WTC11 (cell line): ENCODE measurements around the gene DSTYK. TPM values are rescaled to one million over a fixed set of nuclear protein-coding genes. Genes with fewer than 3 reads are reported as not detected.

ENCODE experiments used
- ATAC-seq: fragments of 200-7000 bp; cut with Tn5 transposase; 2 replicates; pipeline ENCODE4 v1.10.0; 2021; ENCODE audit warnings: mild to moderate bottlenecking, moderate library complexity
- CTCF ChIA-PET: fragments of 300-600 bp; sonication (Branson Sonifier 250); formaldehyde crosslinking; loops from one replicate; lab custom pipeline; 2021; ENCODE audit warnings: antibody characterized with exemption; lab: Charles Lee
- POLR2A ChIA-PET: fragments of 350-600 bp; sonication (Branson Sonifier 250); formaldehyde crosslinking; loops from one replicate; lab custom pipeline; 2021; ENCODE audit warnings: antibody characterized with exemption; lab: Charles Lee
- DNase-seq: peaks from one replicate; pipeline ENCODE4 v3.0.0; 2021; ENCODE audit warnings: low spot score
- H3K27ac Mint-ChIP-seq: 2 replicates; pipeline ENCODE4 v1.8.0; 2021; ENCODE audit warnings: mixed read lengths
- H3K27me3 Mint-ChIP-seq: 2 replicates; pipeline ENCODE4 v1.8.0; 2021; ENCODE audit warnings: low read depth, mild to moderate bottlenecking, moderate library complexity, mixed read lengths
- H3K36me3 Mint-ChIP-seq: 2 replicates; pipeline ENCODE4 v1.8.0; 2021; ENCODE audit warnings: mixed read lengths
- H3K4me1 Mint-ChIP-seq: 2 replicates; pipeline ENCODE4 v1.8.0; 2022; ENCODE audit warnings: mixed read lengths
- H3K4me3 Mint-ChIP-seq: 2 replicates; pipeline ENCODE4 v1.8.0; 2021; ENCODE audit warnings: mild to moderate bottlenecking, moderate library complexity, mixed read lengths
- H3K9me3 Mint-ChIP-seq: 2 replicates; pipeline ENCODE4 v1.8.0; 2021; ENCODE audit warnings: mixed read lengths
- AR ChIP-seq: fragments of 250-450 bp; sonication (Bioruptor Pico); IDR thresholded peaks from 2 replicates; pipeline ENCODE4 v1.9.0; 2021; ENCODE audit warnings: mild to moderate bottlenecking
- ATF3 ChIP-seq: sonication (generic); formaldehyde crosslinking; conservative IDR thresholded peaks from 2 replicates; pipeline ENCODE4 v1.8.1; 2022; ENCODE audit warnings: mild to moderate bottlenecking, missing genetic modification reagents
- CDX4 ChIP-seq: fragments of 250-450 bp; sonication (Bioruptor Pico); IDR thresholded peaks from 2 replicates; pipeline ENCODE4 v1.9.0; 2021; ENCODE audit warnings: moderate library complexity, mild to moderate bottlenecking, inconsistent platforms, borderline replicate concordance
- E2F4 ChIP-seq: sonication (generic); formaldehyde crosslinking; IDR thresholded peaks from 2 replicates; pipeline ENCODE4 v1.8.1; 2022; ENCODE audit warnings: low read depth, mild to moderate bottlenecking, moderate library complexity, missing genetic modification reagents, borderline replicate concordance
- ELF4 ChIP-seq: sonication (generic); formaldehyde crosslinking; IDR thresholded peaks from 2 replicates; pipeline ENCODE4 v1.8.1; 2022; ENCODE audit warnings: low read depth, mild to moderate bottlenecking, moderate library complexity, missing genetic modification reagents
- EMX1 ChIP-seq: fragments of 250-450 bp; sonication (Bioruptor Pico); IDR thresholded peaks from 2 replicates; pipeline ENCODE4 v1.8.0; 2021; ENCODE audit warnings: mild to moderate bottlenecking
- ESRRA ChIP-seq: sonication (generic); formaldehyde crosslinking; IDR thresholded peaks from 2 replicates; pipeline ENCODE4 v1.8.1; 2022; ENCODE audit warnings: mild to moderate bottlenecking, missing genetic modification reagents, borderline replicate concordance
- FOXK1 ChIP-seq: sonication (generic); formaldehyde crosslinking; IDR thresholded peaks from 2 replicates; pipeline ENCODE4 v1.8.0; 2022; ENCODE audit warnings: mild to moderate bottlenecking, moderate library complexity, missing genetic modification reagents
- GABPB1 ChIP-seq: sonication (generic); formaldehyde crosslinking; IDR thresholded peaks from 2 replicates; pipeline ENCODE4 v1.8.1; 2023; ENCODE audit warnings: mild to moderate bottlenecking, missing genetic modification reagents
- GTF2I ChIP-seq: fragments of 250-450 bp; sonication (Bioruptor Pico); conservative IDR thresholded peaks from 2 replicates; pipeline ENCODE4 v1.4.0; 2021; ENCODE audit warnings: mild to moderate bottlenecking
- NFE2L1 ChIP-seq: sonication (generic); formaldehyde crosslinking; IDR thresholded peaks from 2 replicates; pipeline ENCODE4 v1.8.1; 2023; ENCODE audit warnings: missing genetic modification reagents
- PREB ChIP-seq: sonication (generic); formaldehyde crosslinking; IDR thresholded peaks from 2 replicates; pipeline ENCODE4 v1.8.1; 2022; ENCODE audit warnings: mild to moderate bottlenecking, missing genetic modification reagents, moderate library complexity, borderline replicate concordance
- SMAD3 ChIP-seq: sonication (generic); formaldehyde crosslinking; IDR thresholded peaks from 2 replicates; pipeline ENCODE4 v1.8.0; 2022; ENCODE audit warnings: missing genetic modification reagents, mild to moderate bottlenecking, borderline replicate concordance
- SMAD4 ChIP-seq: sonication (generic); formaldehyde crosslinking; IDR thresholded peaks from 2 replicates; pipeline ENCODE4 v1.8.0; 2022; ENCODE audit warnings: mild to moderate bottlenecking, missing genetic modification reagents
- STAT6 ChIP-seq: sonication (generic); formaldehyde crosslinking; conservative IDR thresholded peaks from 2 replicates; pipeline ENCODE4 v1.8.1; 2023; ENCODE audit warnings: mild to moderate bottlenecking, low read depth, missing genetic modification reagents, moderate library complexity
- USF2 ChIP-seq: sonication (generic); formaldehyde crosslinking; IDR thresholded peaks from 2 replicates; pipeline ENCODE4 v1.8.1; 2023; ENCODE audit warnings: mild to moderate bottlenecking, missing genetic modification reagents, moderate library complexity
- ZBTB21 ChIP-seq: sonication (generic); formaldehyde crosslinking; IDR thresholded peaks from 2 replicates; pipeline ENCODE4 v1.8.1; 2023; ENCODE audit warnings: mild to moderate bottlenecking, missing genetic modification reagents, borderline replicate concordance
- ZNF138 ChIP-seq: sonication (generic); formaldehyde crosslinking; conservative IDR thresholded peaks from 2 replicates; pipeline ENCODE4 v1.8.1; 2022; ENCODE audit warnings: mild to moderate bottlenecking, moderate library complexity, missing genetic modification reagents
- ZNF219 ChIP-seq: sonication (generic); formaldehyde crosslinking; IDR thresholded peaks from 2 replicates; pipeline ENCODE4 v1.8.0; 2023; ENCODE audit warnings: missing genetic modification reagents, mild to moderate bottlenecking, borderline replicate concordance
- ZNF232 ChIP-seq: sonication (generic); formaldehyde crosslinking; IDR thresholded peaks from 2 replicates; pipeline ENCODE4 v1.8.0; 2022; ENCODE audit warnings: mild to moderate bottlenecking, missing genetic modification reagents
- ZNF281 ChIP-seq: sonication (generic); formaldehyde crosslinking; IDR thresholded peaks from 2 replicates; pipeline ENCODE4 v1.8.0; 2023; ENCODE audit warnings: mild to moderate bottlenecking, missing genetic modification reagents
- ZNF423 ChIP-seq: fragments of 250-450 bp; sonication (Bioruptor Pico); IDR thresholded peaks from 2 replicates; pipeline ENCODE4 v2.1.2; 2022; ENCODE audit warnings: mild to moderate bottlenecking, moderate library complexity
- ZNF671 ChIP-seq: fragments of 250-450 bp; sonication (Bioruptor Pico); IDR thresholded peaks from 2 replicates; pipeline ENCODE4 v1.8.0; 2021; ENCODE audit warnings: mild to moderate bottlenecking
- total RNA-seq: library from RNA; stranded (reverse); gene quantifications from 3 replicates; pipeline ENCODE4 v1.2.3, GENCODE V29; 2021

Gene DSTYK
- total RNA-seq, 1 experiment from 2014 or later, result 11.6 TPM

- no peak for TF ChIP-seq ZNF232 (CRISPR knock-in tag)
- TF ChIP-seq ZNF281 (CRISPR knock-in tag), result no peak
- no peak for TF ChIP-seq SMAD4 (CRISPR knock-in tag)
- TF ChIP-seq SMAD3 (CRISPR knock-in tag), result no peak
- no peak for TF ChIP-seq ZNF138 (CRISPR knock-in tag)
- no peak for TF ChIP-seq FOXK1 (CRISPR knock-in tag)
- TF ChIP-seq GABPB1 (CRISPR knock-in tag), result no peak
- no peak for TF ChIP-seq ZBTB21 (CRISPR knock-in tag)
- no peak for TF ChIP-seq NFE2L1 (CRISPR knock-in tag)
Observed at GRCh38 chr1:205170532-205171269, 40.8 kb downstream of the DSTYK start (continued).

GRCh38 chr1:205169248-205169647 lies 42.3 kb downstream of the DSTYK start:
- CTCF ChIA-PET, result no interaction called here

More at GRCh38 chr1:205169248-205169647, 42.3 kb downstream of the DSTYK start:
- Mint-ChIP-seq H3K4me1 (no peaks in the 10 kb centered on the region), H3K4me3 (no peak overlapping the region)
- ATAC-seq, result no peak
- TF ChIP-seq GABPB1 (CRISPR knock-in tag) (no peak), ZNF219 (CRISPR knock-in tag) (no peak), EMX1 (CRISPR knock-in tag) (no peak), AR (CRISPR knock-in tag) (no peak), GTF2I (CRISPR knock-in tag) (no peak), ATF3 (CRISPR knock-in tag) (no peak), ZNF671 (CRISPR knock-in tag) (no peak), ZNF423 (no peak), PREB (CRISPR knock-in tag) (no peak), E2F4 (no peak), CDX4 (CRISPR knock-in tag) (no peak), ELF4 (CRISPR knock-in tag) (no peak), STAT6 (no peak), USF2 (no peak), ESRRA (no peak)
- TF ChIP-seq, all 79 proteins: peak for 0
- no peak for DNase-seq
- POLR2A ChIA-PET, result interaction anchor here (0.6 kb wide), 1 partner anchor 9 kb away, joined by 4 read pairs; no protein-coding TSS in a partner anchor
- Mint-ChIP-seq H3K36me3 (peaks cover 29% of the 10 kb centered on the region), H3K27me3 (no peaks in the 10 kb centered on the region), H3K27ac (peak overlapping the region; percentile 48; the same call in 1 of the 2 replicates), H3K9me3 (peaks cover 6% of the 10 kb centered on the region)
